Stomach smooth muscle (tissue), 2 donors: ENCODE results near the gene USP7.

ENCODE experiments used
- H3K27ac ChIP-seq: one replicate; pipeline ENCODE4 v1.7.0; 2013; ENCODE audit warnings: mild to moderate bottlenecking, low read length, inconsistent platforms
- H3K27me3 ChIP-seq, 2 donors: one replicate each; pipeline ENCODE4 v1.7.0; 2013; ENCODE audit warnings: low read length in 2 of 2; ENCODE audit not compliant: insufficient read depth in 2 of 2, control insufficient read depth in 1 of 2
- H3K36me3 ChIP-seq, 2 donors: one replicate each; pipeline ENCODE4 v1.7.0; 2013; ENCODE audit warnings: low read length in 2 of 2; ENCODE audit not compliant: control insufficient read depth in 2 of 2, insufficient read depth in 2 of 2
- H3K4me1 ChIP-seq: one replicate; pipeline ENCODE4 v1.7.0; 2013; ENCODE audit warnings: low read length; ENCODE audit not compliant: control insufficient read depth, insufficient read depth
- H3K4me3 ChIP-seq, 2 donors: one replicate each; pipeline ENCODE4 v1.7.0; 2013; ENCODE audit warnings: low read length in 2 of 2
- H3K9ac ChIP-seq, 2 donors: one replicate each; pipeline ENCODE4 v1.7.0; 2013; ENCODE audit warnings: low read length in 2 of 2, mild to moderate bottlenecking in 1 of 2
- H3K9me3 ChIP-seq, 2 donors: one replicate each; pipeline ENCODE4 v1.7.0; 2013; ENCODE audit warnings: low read length in 2 of 2; ENCODE audit not compliant: control insufficient read depth in 2 of 2
- donor health status: healthy.
- donor health status: Pancreatic carcinoma.

USP7 gene

GRCh38 chr16:8941718-8942344, 21.9 kb downstream of the USP7 start:
- no peak overlapping the region for H3K9ac ChIP-seq
- no peak overlapping the region for H3K4me3 ChIP-seq
- no peaks in the 10 kb centered on the region for H3K9me3 ChIP-seq
- H3K27ac ChIP-seq: no peak overlapping the region
- no peaks in the 10 kb centered on the region for H3K27me3 ChIP-seq
- peaks cover 39% of the 10 kb centered on the region for H3K4me1 ChIP-seq
- H3K36me3 ChIP-seq: no peaks in the 10 kb centered on the region

GRCh38 chr16:8937803-8938202, 25.9 kb downstream of the USP7 start:
- Histone ChIP-seq H3K4me1 (peaks cover 26% of the 10 kb centered on the region), H3K9me3 (no peaks in the 10 kb centered on the region), H3K4me3 (no peak overlapping the region), H3K27ac (no peak overlapping the region), H3K36me3 (no peaks in the 10 kb centered on the region), H3K27me3 (no peaks in the 10 kb centered on the region), H3K9ac (no peak overlapping the region)

GRCh38 chr16:8936421-8936820, 27.3 kb downstream of the USP7 start:
- no peaks in the 10 kb centered on the region for H3K9me3 ChIP-seq
- peaks cover 18% of the 10 kb centered on the region for H3K4me1 ChIP-seq
- H3K36me3 ChIP-seq: no peaks in the 10 kb centered on the region
- no peak overlapping the region for H3K27ac ChIP-seq
- H3K9ac ChIP-seq: no peak overlapping the region
- no peak overlapping the region for H3K4me3 ChIP-seq
- no peaks in the 10 kb centered on the region for H3K27me3 ChIP-seq

GRCh38 chr16:8935989-8936388, 27.7 kb downstream of the USP7 start:
- Histone ChIP-seq H3K27ac (no peak overlapping the region), H3K4me1 (peaks cover 18% of the 10 kb centered on the region), H3K36me3 (no peaks in the 10 kb centered on the region), H3K9me3 (no peaks in the 10 kb centered on the region), H3K9ac (no peak overlapping the region), H3K4me3 (no peak overlapping the region), H3K27me3 (no peaks in the 10 kb centered on the region)

- H3K27ac ChIP-seq: no peak overlapping the region
- no peak overlapping the region for H3K9ac ChIP-seq
- H3K4me1 ChIP-seq: peaks cover 18% of the 10 kb centered on the region
- H3K36me3 ChIP-seq: peaks cover 4 to 5% of the 10 kb centered on the region in 2 donors
- no peaks in the 10 kb centered on the region for H3K27me3 ChIP-seq
- H3K9me3 ChIP-seq: no peaks in the 10 kb centered on the region
- H3K4me3 ChIP-seq: no peak overlapping the region
These were observed 29.1 kb downstream of the USP7 start for GRCh38 chr16:8934601-8935000.

- Histone ChIP-seq H3K9me3 (no peaks in the 10 kb centered on the region), H3K9ac (no peak overlapping the region), H3K4me3 (no peak overlapping the region), H3K4me1 (peaks cover 8% of the 10 kb centered on the region), H3K36me3 (peaks cover 14 to 18% of the 10 kb centered on the region in 2 donors), H3K27me3 (no peaks in the 10 kb centered on the region), H3K27ac (no peak overlapping the region)
These were observed 31.8 kb downstream of the USP7 start for GRCh38 chr16:8931859-8932258.

GRCh38 chr16:8929086-8929748, 34.5 kb downstream of the USP7 start:
- Histone ChIP-seq H3K9me3 (no peaks in the 10 kb centered on the region), H3K4me1 (no peaks in the 10 kb centered on the region), H3K27me3 (no peaks in the 10 kb centered on the region), H3K4me3 (no peak overlapping the region), H3K27ac (no peak overlapping the region), H3K9ac (no peak overlapping the region), H3K36me3 (peaks cover 21 to 22% of the 10 kb centered on the region in 2 donors)

- Histone ChIP-seq H3K4me3 (no peak overlapping the region), H3K9me3 (no peaks in the 10 kb centered on the region), H3K9ac (no peak overlapping the region), H3K36me3 (peaks cover 21 to 24% of the 10 kb centered on the region in 2 donors), H3K27me3 (no peaks in the 10 kb centered on the region), H3K27ac (no peak overlapping the region), H3K4me1 (no peaks in the 10 kb centered on the region)
These were observed 35.2 kb downstream of the USP7 start for GRCh38 chr16:8928467-8928957.

- peaks cover 25 to 37% of the 10 kb centered on the region in 2 donors for H3K36me3 ChIP-seq
These were observed 36.9 kb downstream of the USP7 start for GRCh38 chr16:8926827-8927226.

GRCh38 chr16:8925455-8925854, 38.3 kb downstream of the USP7 start:
- Histone ChIP-seq H3K36me3 (peaks cover 31 to 49% of the 10 kb centered on the region in 2 donors), H3K27ac (no peak overlapping the region), H3K9me3 (no peaks in the 10 kb centered on the region), H3K4me1 (no peaks in the 10 kb centered on the region), H3K9ac (no peak overlapping the region), H3K4me3 (no peak overlapping the region), H3K27me3 (no peaks in the 10 kb centered on the region)

More at GRCh38 chr16:8926827-8927226, 36.9 kb downstream of the USP7 start:
- no peak overlapping the region for H3K9ac ChIP-seq
- no peaks in the 10 kb centered on the region for H3K4me1 ChIP-seq
- H3K27ac ChIP-seq: no peak overlapping the region
- no peaks in the 10 kb centered on the region for H3K9me3 ChIP-seq
- no peak overlapping the region for H3K4me3 ChIP-seq
- no peaks in the 10 kb centered on the region for H3K27me3 ChIP-seq

GRCh38 chr16:8924214-8924613, 39.5 kb downstream of the USP7 start:
- peaks cover 35 to 51% of the 10 kb centered on the region in 2 donors for H3K36me3 ChIP-seq
- no peak overlapping the region for H3K4me3 ChIP-seq
- no peak overlapping the region for H3K9ac ChIP-seq
- H3K4me1 ChIP-seq: no peaks in the 10 kb centered on the region
- no peaks in the 10 kb centered on the region for H3K9me3 ChIP-seq
- H3K27me3 ChIP-seq: no peaks in the 10 kb centered on the region
- H3K27ac ChIP-seq: no peak overlapping the region
